Gastroesophageal sphincter (tissue), 3 donors: ENCODE measurements around the gene MLLT10.

Source experiments
- EP300 ChIP-seq: sonication (generic); formaldehyde crosslinking; IDR thresholded peaks from one replicate; pipeline ENCODE4 v1.6.1; 2017; ENCODE audit warnings: antibody characterized with exemption, mild to moderate bottlenecking
- POLR2A ChIP-seq, 2 donors: fragments of 450-650 bp; IDR thresholded peaks; one replicate each; pipeline ENCODE4 v1.6.1; 2017; ENCODE audit warnings: antibody characterized with exemption in 2 of 2, mild to moderate bottlenecking in 2 of 2, moderate library complexity in 1 of 2
- POLR2AphosphoS5 ChIP-seq: sonication (generic); formaldehyde crosslinking; IDR thresholded peaks from one replicate; pipeline ENCODE4 v1.6.1; 2017; ENCODE audit warnings: antibody characterized with exemption
- TF ChIP-seq, protein P1 (sequence below), 4 experiments: fragments of 200-600 bp in 2 of 4; fragments of 450-650 bp in 2 of 4; sonication (generic) in 1 of 4; IDR thresholded peaks; one replicate each; pipeline ENCODE4 v1.5.1; 2017 to 2019; ENCODE audit warnings: antibody characterized with exemption in 4 of 4, mild to moderate bottlenecking in 2 of 4, moderate library complexity in 2 of 4

DNA sequence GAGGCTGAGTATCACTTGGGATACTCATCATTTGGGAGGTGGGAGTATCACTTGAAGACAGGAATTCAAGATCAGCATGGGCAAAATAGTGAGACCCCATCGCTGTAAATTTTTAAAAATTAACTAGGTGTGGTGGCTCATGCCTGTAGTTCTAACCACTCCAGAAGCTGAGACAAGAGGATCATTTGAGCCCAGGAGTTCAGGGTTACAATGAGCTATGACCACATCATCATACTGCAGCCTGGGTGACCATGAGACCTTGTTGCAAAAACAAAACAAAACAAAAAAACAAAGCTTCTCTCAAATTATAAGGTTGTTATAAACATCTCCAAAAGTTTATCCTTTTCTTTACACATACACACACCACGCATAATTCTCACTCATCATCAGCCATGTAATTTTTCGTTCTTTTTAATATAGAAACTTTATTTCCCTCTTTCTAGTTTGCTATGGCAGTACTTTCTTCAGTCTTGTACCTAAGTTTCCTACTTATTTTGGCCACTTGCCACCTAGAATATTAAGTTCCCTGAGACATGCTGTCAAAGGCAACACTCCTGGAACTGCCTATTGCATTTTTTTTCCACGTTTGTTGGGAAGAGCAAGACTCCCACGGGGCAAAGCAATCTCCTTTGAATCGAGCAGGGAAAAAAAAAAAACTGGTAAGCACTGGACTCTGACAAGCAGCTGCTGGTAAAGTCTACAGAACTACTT is 45.6 kb upstream of the MLLT10 start:
- TF ChIP-seq POLR2A (IDR thresholded peaks at IDR 0.05): no peak
- TF ChIP-seq, protein P1, sequence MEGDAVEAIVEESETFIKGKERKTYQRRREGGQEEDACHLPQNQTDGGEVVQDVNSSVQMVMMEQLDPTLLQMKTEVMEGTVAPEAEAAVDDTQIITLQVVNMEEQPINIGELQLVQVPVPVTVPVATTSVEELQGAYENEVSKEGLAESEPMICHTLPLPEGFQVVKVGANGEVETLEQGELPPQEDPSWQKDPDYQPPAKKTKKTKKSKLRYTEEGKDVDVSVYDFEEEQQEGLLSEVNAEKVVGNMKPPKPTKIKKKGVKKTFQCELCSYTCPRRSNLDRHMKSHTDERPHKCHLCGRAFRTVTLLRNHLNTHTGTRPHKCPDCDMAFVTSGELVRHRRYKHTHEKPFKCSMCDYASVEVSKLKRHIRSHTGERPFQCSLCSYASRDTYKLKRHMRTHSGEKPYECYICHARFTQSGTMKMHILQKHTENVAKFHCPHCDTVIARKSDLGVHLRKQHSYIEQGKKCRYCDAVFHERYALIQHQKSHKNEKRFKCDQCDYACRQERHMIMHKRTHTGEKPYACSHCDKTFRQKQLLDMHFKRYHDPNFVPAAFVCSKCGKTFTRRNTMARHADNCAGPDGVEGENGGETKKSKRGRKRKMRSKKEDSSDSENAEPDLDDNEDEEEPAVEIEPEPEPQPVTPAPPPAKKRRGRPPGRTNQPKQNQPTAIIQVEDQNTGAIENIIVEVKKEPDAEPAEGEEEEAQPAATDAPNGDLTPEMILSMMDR (IDR thresholded peaks at IDR 0.05): no peak
- no peak for TF ChIP-seq POLR2AphosphoS5
- no peak for TF ChIP-seq EP300
